GM18858 (cell line): ENCODE data around the gene TTC22.

Source experiments
- ATAC-seq: cut with Tn5 transposase; IDR thresholded peaks from one replicate; pipeline ENCODE4 v1.9.1; 2021; ENCODE audit not compliant: unreplicated experiment

TTC22 gene

DNA sequence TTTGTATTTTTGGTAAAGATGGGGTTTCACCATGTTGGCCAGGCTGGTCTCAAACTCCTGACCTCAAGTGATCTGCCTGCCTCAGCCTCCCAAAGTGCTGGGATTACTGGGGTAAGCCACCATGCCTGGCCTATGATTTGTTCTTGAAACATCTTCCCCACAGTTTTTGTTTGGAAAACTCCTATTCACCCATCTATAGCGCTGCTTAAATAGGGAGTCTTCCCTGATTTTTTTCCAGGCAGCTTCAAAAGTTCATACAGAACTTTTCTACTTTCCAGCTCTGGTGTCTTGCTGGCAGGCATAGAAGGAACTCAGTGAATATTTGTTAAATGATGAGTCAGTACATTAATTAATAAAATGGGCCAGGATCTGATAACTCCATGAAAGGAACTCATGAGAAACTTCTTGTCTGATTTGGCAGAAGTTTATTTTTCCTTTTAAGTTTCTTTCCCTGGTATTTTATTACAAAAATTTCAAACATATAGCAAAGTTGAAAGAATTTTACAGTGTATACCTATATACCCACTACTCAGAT lies 33.0 kb upstream of the TTC22 start:
- ATAC-seq: no peak

DNA sequence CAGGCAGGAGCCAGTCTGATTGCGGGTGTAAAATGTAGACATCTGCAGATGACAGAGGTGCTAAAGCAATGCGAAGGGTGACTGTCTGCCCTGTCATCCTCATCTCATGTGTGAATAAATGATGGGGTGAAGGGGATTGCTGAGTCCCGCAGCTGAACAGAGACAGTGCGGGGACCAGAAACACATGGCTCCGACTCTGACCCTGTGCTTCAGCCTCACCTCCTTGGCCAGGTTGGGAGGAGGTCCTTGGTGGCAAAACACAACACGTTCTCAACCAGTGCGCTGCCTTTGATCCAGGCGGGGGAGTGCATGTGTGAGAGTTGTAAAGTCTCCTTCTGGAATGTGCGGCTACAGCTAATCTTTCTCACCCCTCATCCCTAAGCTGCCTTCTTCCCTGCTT lies 32.0 kb upstream of the TTC22 start:
- ATAC-seq: no peak

DNA sequence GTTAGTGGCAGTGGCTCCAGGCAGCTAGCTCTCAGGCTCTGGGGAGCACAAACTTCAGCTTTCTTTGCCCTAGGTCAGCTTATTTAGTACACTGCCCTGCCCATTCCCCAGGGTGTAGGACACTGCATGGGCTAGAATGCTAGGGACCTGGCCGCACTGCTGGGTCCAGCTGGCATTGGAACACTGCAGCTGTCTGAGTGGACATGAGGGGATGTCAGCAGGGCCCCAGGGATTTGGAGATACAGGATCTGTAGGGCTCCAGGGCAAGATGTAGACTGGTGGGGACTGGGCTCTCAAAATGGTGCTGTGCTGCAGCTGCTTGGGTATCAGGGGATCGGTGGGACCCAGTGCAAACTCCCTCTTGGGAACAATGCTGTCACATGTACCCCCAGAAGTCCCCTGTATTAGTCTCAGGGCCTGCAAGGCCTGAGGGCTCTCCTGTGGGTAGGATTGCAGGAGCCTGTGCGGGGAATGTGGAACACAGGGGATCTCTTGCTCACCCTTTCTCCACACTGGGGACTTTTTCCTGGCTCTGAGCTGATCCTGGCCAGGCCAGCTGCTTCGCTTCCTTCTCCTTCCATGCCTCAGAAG lies 25.2 kb upstream of the TTC22 start:
- ATAC-seq: no peak

DNA sequence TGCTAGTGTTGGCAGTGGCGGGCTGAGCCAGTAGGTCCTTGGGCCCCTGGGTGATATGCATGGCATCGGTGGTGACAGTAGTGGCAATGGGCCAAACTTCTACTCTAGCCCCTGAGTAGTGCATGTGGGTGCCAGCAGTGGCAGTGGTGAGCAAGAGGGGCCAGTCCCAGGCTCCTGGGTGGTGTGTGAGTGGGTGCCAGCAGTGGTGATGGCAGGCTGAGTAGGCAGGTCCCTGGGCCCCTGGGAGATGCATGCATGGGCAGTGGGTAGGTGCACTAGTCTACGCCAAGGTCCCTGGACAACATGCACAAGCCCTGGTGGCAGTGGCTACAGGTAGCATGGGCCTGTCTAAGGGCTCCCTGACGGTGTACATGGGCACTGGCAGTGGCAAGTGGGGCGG lies 24.6 kb upstream of the TTC22 start:
- ATAC-seq: no peak

DNA sequence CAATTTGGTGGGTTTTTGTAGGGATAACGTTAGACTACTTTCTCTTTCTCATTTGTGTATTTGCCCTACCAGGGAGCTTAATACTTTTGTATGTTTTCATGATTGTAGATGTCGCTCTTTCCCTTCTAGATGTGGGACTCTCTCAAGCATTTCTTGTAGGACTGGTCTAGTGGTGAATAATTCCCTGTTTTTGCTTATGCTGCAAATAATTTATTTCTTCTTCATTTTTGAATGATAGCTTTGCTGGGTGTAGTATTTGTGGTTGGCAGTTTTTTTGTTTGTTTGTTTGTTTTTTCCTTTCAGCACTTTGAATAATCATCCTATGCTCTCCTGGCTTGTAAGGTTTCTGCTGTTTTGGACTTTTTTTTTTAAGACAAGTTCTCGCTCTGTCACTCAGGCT lies 22.5 kb upstream of the TTC22 start:
- ATAC-seq: no peak

DNA sequence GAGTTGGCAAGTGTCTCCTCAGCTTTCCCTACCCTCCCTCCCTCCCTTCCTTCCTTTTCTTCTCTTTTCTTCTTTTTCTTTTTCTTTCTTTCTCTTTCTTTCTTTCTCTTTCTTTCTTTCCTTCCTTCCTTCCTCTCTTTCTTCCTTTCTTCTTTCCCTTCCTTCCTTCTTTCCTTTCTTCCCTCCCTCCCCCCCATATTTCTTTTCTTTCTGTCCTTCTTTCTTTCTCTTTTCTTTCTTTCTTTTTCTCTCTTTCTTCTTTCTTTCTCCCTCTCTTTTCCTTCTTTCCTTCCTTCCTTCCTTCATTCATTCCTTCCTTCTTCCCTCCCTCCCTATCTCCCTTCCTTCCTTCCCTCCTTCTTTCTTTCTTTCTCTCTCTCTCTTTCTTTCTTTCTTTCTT lies 18.6 kb upstream of the TTC22 start:
- no peak for ATAC-seq

DNA sequence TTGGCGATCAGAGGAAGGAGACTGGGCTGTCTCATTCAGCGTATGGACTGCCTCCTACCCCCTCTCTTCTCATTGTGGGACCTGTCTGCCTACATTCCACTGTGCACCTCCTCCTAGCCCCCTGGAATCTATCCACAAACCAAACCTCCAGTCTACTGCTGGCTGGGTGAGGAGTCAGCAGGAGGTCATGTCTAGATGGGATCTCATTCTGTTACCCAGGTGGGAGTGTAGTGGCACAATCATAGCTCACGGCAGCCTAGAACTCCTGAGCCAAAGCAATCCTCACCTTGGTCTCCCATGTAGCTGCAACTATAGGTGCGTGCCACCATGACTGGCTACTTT lies 18.0 kb upstream of the TTC22 start:
- ATAC-seq: no peak

DNA sequence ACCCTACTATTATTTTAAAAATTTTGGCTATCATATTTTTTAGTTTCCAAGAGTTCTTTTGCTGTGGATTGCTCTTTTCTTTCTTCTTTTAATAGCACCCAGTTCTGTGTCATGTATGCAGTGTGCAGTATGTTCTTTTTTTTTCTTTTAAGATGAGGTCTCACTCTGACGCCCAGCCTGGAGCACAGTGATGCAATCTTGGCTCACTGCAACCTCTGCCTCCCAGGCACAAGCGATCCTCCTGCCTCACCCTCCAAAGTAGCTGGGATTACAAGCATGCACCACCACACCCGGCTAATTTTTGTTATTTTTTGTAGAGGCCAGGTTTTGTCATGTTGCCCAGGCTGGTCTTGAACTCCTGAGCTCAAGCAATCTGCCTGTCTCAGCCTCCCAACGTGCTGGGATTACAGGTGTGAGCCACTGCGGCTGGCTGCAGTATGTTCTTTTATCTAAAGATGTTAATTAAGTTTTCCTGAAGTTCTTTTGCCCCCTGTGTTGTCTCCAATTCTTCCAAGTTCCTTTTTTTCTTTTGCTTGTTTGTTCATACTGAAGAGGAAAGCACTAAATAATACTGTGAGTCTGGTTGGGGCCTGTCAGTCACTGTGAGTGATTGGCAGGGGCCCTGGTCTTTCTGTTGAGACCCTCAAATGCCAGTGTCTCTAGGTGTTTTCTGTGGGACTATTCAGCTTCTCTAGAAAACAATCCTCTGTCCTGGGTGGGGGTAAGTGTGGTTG lies 17.5 kb upstream of the TTC22 start:
- no peak for ATAC-seq

DNA sequence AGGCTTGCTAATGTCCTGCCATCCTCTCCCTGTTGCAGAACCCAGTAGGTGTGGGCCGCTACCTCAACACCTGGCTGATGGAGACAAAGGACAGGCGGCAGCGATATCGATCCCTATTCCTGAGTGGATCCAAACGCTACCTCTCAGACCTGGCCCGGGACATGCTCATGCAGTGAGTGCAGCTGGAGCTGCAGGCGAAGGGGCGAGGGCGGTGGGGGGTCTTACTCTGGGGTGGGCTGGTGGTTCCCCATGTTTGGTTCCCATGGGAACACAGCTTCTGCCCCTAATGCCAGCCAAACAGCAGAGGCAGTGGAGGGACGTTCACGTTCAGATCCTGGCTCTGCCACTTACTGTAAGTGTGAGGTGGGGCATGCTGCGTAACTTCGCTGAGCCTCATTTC lies 15.8 kb upstream of the TTC22 start:
- no peak for ATAC-seq

DNA sequence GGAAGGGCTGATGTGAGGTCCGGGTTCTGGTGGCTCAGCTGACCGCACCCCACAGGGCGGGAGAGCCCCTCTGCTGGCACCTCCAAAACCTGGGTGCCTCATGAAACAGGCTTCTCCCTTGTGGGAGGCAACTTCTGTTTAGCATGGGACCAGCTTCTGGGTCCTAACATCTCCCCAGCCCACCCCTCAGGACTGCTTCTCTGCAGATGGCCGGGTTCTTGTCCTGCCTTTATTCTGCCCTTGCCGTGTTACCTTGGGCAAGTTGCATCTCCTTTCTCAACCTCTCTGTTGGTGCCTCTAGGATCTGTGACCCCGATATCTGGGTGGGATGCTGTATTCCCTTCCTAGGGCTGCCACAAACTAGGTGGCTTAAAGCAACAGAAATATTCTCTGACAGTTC lies 15.0 kb upstream of the TTC22 start:
- no peak for ATAC-seq

DNA sequence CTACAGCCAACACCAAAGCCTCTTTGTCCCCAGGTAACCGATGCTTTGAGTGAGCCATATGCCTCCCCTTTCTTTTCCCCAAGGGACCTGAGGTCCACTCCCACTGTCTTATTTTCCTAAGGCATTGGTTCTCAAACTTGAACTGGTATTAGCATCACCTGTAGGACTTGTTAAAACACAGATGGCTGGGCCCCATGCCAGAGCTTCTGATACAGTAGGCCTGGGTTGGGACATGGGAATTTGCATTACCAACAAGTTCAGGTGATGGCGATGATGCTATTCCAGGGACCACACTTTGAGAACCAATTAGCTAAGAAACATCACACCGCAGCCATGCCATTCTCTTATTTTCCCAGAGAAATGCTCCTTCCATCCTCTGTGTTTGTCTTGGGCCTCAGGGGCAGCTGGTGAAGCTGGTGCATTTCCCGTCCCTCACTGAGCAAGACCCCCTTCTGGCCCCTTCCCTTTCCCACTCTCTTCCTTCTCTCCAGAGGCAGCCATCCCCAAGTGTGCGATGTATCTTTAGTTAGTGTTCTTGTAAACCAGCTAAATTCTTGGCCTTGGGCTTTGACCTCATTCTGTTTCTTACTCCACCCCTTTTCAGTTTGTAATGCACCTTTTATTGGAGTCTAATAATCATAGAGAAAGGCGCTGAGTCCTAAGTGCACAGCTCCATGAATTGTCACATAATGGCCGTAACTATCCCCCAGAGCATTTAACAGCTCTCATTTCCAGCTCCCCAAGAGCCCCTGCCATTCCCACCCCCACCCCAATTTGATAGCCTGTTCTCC lies 14.2 kb upstream of the TTC22 start:
- no peak for ATAC-seq

DNA sequence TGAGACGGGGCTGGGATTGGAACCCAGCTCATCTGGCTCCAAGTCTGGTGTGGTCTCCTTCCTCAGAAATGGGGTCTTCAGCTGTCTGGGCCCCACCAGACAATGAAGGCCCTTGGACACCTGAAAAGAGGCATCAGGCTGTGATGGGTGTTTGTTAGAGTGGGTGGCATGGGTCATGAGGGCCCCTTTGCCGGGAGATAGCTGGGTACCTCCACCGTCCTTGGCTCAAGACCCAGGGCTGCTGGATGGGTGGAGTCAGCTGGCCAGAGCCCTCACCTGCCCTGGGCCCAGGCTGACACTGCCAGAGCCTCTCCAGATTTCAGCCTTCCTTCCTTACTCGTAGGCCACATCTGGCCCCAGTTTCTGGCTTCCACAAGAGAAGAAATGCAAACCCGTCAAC lies 13.4 kb upstream of the TTC22 start:
- ATAC-seq: no peak

DNA sequence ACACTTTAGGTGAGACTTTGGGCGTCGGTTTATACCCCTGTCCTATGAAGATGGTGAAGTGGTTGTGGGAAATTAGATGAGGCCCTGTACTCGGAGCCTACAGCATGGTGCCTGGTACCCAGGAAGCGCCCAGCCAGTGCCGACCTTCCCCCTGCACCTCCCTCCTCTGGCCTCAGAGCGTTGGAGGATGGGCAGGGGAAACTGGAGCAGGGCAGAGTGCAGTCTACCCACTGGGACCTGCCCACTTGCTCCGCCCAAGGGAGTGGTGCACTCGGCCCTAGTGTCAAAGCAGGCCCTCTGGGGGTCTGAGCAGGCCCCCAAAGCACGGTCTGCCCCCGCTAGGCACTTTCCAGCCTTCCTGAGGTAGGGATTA lies 13.0 kb upstream of the TTC22 start:
- ATAC-seq: no peak

DNA sequence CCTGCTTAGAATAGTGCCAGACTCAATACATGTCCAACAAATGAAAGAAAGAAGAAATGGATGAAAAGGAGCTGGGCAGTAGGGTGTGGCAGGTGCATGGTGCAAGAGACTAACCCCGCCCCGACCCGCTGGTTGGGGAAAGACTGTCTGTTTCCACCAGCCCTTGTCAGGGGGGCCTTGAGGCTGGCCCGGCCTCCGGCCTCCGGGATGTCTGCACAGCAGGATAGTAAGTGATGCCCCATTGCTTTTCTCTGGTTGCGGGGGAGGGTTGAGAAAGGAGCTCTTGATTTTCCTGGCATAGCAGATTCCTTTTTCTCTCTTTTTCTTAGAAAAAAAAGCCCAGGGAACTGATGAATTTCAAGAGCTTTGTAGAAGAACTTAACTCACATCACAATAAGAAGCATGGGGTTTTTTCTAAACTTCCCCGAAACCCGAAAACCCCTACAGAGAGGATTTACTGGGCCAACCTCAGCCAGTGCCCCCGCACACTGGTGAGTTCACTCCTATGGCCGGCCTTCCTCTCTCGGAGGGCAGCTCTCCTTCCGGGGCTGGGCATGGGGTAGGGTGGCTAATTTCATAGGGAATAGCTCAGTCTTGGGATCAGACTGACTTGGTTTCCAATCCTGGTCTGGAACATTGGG lies 12.5 kb upstream of the TTC22 start:
- ATAC-seq: no peak

DNA sequence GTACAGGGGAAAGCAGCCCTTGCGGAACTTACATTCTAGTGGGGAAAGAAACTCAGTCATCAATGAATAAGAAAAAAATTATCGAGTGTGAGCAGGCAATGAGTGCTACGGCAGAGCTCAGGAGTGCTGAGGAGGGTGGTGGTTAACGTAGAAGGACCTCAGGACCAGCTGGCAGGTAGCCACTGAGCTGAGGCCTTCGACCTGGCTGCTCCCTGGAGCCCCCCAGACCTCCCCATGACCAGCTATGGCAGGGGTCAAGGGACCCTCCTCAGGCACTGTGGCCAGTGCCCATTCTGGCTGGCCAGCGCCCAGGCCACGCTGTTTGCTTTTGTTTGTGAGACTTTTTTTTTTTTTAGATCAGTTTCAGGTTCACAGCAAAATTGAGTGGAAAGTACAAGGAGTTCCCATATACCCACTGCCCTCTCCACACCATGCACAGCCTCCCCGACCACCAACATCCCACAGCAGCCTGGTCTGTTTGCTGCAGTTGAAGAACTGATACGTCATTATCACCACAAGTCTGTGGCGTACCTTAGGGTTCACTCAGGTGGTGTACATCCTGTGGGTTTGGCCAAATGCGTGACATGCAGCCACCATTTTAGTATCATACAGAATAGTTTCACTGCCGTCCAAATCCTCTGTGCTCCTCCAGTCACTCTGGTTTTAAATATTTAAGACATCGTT lies 11.8 kb upstream of the TTC22 start:
- ATAC-seq: no peak

DNA sequence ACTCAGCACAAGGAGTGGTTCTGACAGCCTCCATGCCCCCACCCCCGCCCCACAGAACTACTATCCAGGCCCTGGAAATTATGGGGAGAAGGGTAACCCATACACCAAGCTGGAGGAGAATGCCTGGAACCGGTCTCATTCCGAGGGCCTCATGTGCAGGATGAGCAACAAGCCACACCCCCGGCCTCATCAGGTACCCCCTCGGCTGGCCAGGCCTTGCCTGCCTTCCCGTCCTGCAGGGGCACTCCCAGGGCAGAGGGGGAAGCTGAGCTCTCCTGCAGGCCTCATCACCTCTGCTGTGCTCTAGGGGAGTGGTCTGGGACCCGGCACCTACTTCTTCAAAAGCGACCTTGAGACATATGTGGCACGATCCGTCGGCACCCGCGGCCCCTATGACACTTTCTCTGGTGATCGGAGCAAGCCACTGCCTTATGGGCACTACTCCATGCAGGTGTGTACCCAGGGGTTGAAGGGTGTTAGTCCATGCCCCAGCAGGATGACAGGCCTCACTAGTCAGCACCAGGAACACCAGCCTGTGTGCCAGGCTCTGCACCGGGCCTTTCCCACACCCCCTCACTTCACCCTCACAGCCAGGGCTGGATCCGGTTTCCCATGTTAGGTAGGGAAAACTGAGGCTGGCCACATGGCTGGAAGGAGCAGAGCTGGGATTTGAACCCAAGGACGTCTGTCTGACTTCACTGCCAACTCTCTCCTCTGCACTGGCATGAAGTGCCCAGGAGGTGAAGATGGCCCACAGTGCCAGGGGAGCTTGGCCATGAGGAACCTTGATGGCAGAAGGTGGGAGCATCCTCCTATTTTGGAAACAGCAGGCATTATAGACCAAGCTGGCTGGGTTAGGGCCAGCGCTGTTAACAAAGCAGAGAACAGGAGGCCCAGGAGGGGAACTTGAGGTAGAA lies 10.9 kb upstream of the TTC22 start:
- ATAC-seq: no peak

DNA sequence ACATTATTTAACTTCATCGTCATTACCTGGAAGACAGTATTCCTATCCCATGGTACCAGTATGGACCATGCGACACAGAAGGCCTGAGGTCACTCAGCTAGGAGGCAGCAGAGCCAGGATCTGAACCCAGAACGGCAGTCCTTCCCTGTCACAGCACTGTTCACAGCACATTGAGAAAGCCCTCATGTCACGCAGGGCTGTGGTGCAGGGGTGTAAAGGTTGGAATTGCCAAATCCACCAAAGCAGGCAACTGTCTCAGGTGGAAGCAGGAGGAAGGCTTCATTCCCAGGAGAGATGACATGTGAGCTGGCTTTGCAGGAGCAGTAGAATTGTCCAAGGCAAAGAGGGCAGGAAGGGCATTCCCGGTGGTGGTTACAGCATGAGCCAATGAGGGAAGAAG lies 9.9 kb upstream of the TTC22 start:
- ATAC-seq: no peak

DNA sequence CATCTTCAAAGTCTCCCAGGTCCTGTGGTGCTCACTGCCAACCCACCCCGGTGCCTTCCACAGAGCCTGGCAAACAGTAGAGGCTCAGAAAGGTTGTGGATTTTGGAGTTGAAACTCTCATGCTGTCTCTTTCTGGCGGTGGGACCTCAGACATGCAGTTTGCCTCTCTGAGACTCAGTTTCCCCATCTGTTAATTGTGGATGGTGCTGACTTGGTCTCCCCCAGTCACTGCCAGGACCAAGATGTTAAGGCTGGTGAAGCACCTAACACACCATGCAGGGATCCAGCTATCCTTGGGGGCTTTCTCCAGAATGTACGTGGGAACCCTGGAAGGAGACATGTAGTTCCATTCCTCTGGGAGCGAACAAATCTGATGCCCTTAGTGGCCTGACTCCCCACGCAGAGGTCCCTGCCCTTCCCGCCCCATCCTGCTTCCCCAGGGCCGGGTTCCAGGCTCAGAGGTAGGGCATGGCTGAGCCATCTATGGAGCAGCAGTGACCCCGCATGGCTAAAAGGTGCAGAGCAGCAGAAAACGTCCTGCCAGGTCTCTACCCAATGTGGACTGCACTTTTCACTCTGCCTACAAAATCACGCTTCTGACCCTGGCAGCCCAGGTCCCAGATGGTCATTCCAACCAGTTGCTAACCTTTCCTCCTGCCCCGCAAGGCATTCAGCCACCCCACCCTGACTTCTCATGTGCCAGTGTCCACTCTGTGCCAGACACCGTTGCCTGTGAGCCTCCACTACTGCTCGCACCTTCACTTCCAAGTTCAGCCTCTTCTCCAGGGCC lies 9.2 kb upstream of the TTC22 start:
- ATAC-seq: no peak

DNA sequence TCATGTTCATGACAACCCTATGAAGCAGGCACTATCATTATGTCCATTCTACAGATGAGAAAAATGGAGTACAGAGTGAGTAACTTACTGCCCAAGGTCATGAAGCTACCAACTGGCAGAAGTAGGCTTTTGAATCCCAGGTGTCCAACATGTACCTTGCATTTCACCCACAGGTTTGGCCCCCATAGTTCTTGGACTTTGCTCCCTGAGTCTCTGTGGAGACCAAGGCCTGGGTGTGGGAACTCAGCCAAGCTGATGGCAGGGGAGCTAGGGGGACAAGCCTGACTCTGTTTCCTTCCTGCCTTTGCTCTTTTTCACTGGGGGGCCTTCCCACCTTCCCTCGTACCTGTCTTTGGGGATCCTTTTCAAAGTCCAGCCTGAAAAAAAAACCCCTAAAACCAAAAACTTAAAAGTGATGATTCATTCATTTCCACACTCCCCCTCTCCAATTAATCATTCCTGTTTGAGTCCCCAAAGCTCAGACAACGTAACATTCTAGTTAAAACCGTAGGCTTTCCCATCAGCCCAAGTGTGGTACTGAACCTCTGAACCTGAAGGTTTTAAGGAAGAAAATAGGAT lies 8.5 kb upstream of the TTC22 start:
- ATAC-seq: no peak
